Transverse colon (tissue), 4 donors: ENCODE data around the gene JUN.

Source experiments
- CTCF ChIP-seq, 5 experiments: fragments of 200-600 bp in 3 of 5; fragments of 450-650 bp in 2 of 5; sonication (generic) in 3 of 5; IDR thresholded peaks; 1 replicate in 2 of 5; 2 replicates in 3 of 5; pipeline ENCODE4 v1.5.1; 2016 to 2017; ENCODE audit warnings: antibody characterized with exemption in 5 of 5, inconsistent platforms in 3 of 5, mild to moderate bottlenecking in 2 of 5, moderate library complexity in 1 of 5
- EP300 ChIP-seq: sonication (generic); formaldehyde crosslinking; IDR thresholded peaks from one replicate; pipeline ENCODE4 v1.6.1; 2017; ENCODE audit warnings: antibody characterized with exemption, low read depth
- POLR2AphosphoS5 ChIP-seq, 3 donors: sonication (generic); formaldehyde crosslinking; IDR thresholded peaks; one replicate each; pipeline ENCODE4 v1.6.1; 2016; ENCODE audit warnings: antibody characterized with exemption in 3 of 3

GRCh38 chr1:58767143-58767542 lies 16.7 kb downstream of the JUN start:
- no peak for TF ChIP-seq CTCF (IDR thresholded peaks at IDR 0.05)
- TF ChIP-seq EP300, result no peak
- TF ChIP-seq POLR2AphosphoS5 (IDR thresholded peaks at IDR 0.05), result no peak
